ENCODE measurements around the gene XXYLT1. TPM values are rescaled to one million over a fixed set of nuclear protein-coding genes. Genes with fewer than 3 reads are reported as not detected.

XXYLT1 gene
- total and polyA plus RNA-seq, 2 of the 8 experiments (the other 6 are each of a cell fraction or from before 2014, with no cell fraction given) = 18.9 to 23.8 TPM

DNA sequence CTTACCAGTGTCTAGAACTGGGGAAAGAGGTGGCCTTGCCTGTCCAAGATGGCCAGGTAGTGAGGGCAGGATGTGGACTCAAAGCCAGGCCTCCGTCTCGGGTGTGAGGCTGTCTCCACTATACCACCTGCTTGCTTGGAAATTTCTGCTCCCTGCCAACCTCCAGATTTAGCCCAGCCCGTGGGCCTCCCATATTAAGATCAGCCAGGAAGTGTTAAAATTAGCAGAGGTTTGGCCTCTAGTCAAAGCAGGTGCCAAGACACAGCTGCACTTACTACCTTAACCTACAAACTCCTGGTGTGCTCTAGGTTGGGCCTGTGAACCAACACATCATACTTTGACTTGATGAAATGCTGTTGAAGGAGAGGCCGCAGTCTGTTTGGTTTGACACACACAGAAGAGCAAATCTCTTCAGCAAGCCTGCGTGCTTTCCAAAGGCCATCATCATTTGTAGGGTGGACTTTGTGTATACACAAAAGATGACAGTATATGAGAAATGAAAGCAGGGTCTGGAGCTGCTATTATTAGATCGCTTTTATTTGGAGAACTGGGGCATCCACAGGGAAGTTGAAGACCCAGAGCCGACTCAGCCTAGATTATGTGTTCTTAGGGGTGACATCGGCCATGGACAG is 206.5 kb downstream of the XXYLT1 start:
- no peak overlapping the region for H3K18ac ChIP-seq (ENCODE audit: extremely low read depth, low read length)
- H3K14ac ChIP-seq (ENCODE audit: insufficient read length) = no peak overlapping the region
- H3K4me3 ChIP-seq (ENCODE audit: extremely low read depth in 1 of 4, insufficient read depth in 2 of 4, low read depth in 3 of 4, low read length in 4 of 4) = no peak overlapping the region
- no peak overlapping the region for H3K4ac ChIP-seq (replicated peaks; ENCODE audit: insufficient read length, low read depth, low read length)
- H3K79me2 ChIP-seq (ENCODE audit: control insufficient read depth in 1 of 2, insufficient read depth in 2 of 2, low read length in 2 of 2) = no peaks in the 10 kb centered on the region
- H4K20me1 ChIP-seq (replicated peaks in 1 of 2; ENCODE audit: control insufficient read depth in 1 of 2, insufficient read depth in 2 of 2, low read length in 2 of 2) = peaks cover 0 to 2% of the 10 kb centered on the region in 2 experiments
- peaks cover 0 to 12% (median 2%) of the 10 kb centered on the region in 4 experiments; a peak in 3 of 8 replicates for H3K36me3 ChIP-seq (ENCODE audit: control insufficient read depth in 2 of 4, insufficient read depth in 4 of 4, low read length in 3 of 4)
- FAIRE-seq = no peak
- H3K4me1 ChIP-seq (replicated peaks in 1 of 4; ENCODE audit: control insufficient read depth in 3 of 4, insufficient read depth in 4 of 4, low read length in 3 of 4) = peaks cover 0 to 5% (median 0%) of the 10 kb centered on the region in 4 experiments; a peak in 2 of 7 replicates
- no peak overlapping the region for H2BK15ac ChIP-seq (ENCODE audit: low read length)
- H3K23me2 ChIP-seq (ENCODE audit: low read depth, low read length) = no peaks in the 10 kb centered on the region
- H4K91ac ChIP-seq (replicated peaks; ENCODE audit: insufficient read length, low read length) = no peak overlapping the region
- no peak overlapping the region for H3K56ac ChIP-seq (replicated peaks; ENCODE audit: insufficient read length, low read depth, low read length)
- H3K4me2 ChIP-seq (ENCODE audit: insufficient read depth in 1 of 2, low read depth in 2 of 2, low read length in 2 of 2) = no peak overlapping the region
- no peak overlapping the region for H4K5ac ChIP-seq (ENCODE audit: insufficient read length, low read depth, low read length)
- no peak overlapping the region for H2BK5ac ChIP-seq (ENCODE audit: low read depth, low read length)
- ChIA-PET POLR2A (ENCODE audit: partially characterized antibody) (interaction anchor here (0.7 kb wide), 1 partner anchor 15 kb away, joined by 4 read pairs; no protein-coding TSS in a partner anchor), CTCF (ENCODE audit: partially characterized antibody) (interaction anchor here (0.7 to 1.9 kb wide), 11 partner anchors 9 to 392 kb away, joined by 3 to 7 read pairs (median 4); partner anchors contain the start of gene LSG1)
- peaks cover 0 to 11% of the 10 kb centered on the region in 2 experiments; a peak in 1 of 4 replicates for H3K9me3 ChIP-seq (ENCODE audit: insufficient read depth in 2 of 2, low read depth in 1 of 2, low read length in 1 of 2)
- no peak overlapping the region for H2AFZ ChIP-seq (ENCODE audit: low read length)
- no peaks in the 10 kb centered on the region for H3K79me1 ChIP-seq (ENCODE audit: low read depth, low read length)
- TF ChIP-seq CBX8 (IDR thresholded peaks at IDR 0.05; ENCODE audit: borderline replicate concordance, low read depth, low read length) = no peak
- TF ChIP-seq EZH2 (IDR thresholded peaks at IDR 0.05; ENCODE audit: low read depth, low read length, severe bottlenecking) = no peak
- TF ChIP-seq TAF1 (IDR thresholded peaks at IDR 0.05; ENCODE audit: low read depth, low read length) = no peak
- TF ChIP-seq, protein P1, sequence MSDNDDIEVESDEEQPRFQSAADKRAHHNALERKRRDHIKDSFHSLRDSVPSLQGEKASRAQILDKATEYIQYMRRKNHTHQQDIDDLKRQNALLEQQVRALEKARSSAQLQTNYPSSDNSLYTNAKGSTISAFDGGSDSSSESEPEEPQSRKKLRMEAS (IDR thresholded peaks at IDR 0.05) = no peak
- no peak for TF ChIP-seq JUN (IDR thresholded peaks at IDR 0.05; ENCODE audit: low read depth, low read length)
- TF ChIP-seq KDM4A (IDR thresholded peaks at IDR 0.05; ENCODE audit: low read depth, low read length, severe bottlenecking) = no peak
- TF ChIP-seq CREB1 (IDR thresholded peaks at IDR 0.05) = no peak
- TF ChIP-seq GABPA (IDR thresholded peaks at IDR 0.05; ENCODE audit: borderline replicate concordance, insufficient read depth, low read length) = no peak
- TF ChIP-seq HDAC2 (IDR thresholded peaks at IDR 0.05; ENCODE audit: borderline replicate concordance in 1 of 2, low read depth in 2 of 2, low read length in 2 of 2) = no peak
- DNase-seq (ENCODE audit: low read depth in 1 of 2, low spot score in 2 of 2) = no peak
- no peak overlapping the region for H2BK120ac ChIP-seq (replicated peaks; ENCODE audit: low read depth, low read length)
- H3K27ac ChIP-seq (ENCODE audit: low read depth, low read length) = no peak overlapping the region
- no peak overlapping the region for H2AK5ac ChIP-seq (ENCODE audit: low read depth, low read length)
- H2BK20ac ChIP-seq (ENCODE audit: low read length) = no peak overlapping the region
- WGBS, 2 experiments (ENCODE audit: extremely low coverage in 1 of 2, insufficient coverage in 1 of 2, insufficient read length in 1 of 2, insufficient replicate concordance in 2 of 2, low coverage in 1 of 2, low lambda C conversion rate in 2 of 2, missing lambda C conversion rate in 1 of 2) = 92% methylated on average over 8 of the region's 8 CpGs; no CpG with 5 or more reads in 1 of the 2 experiments
- no peaks in the 10 kb centered on the region for H3K27me3 ChIP-seq (replicated peaks in 1 of 4; ENCODE audit: control insufficient read depth in 3 of 4, extremely low read depth in 1 of 4, insufficient read depth in 3 of 4, low read length in 3 of 4)
- H2BK12ac ChIP-seq (ENCODE audit: low read depth, low read length) = no peak overlapping the region
- H4K8ac ChIP-seq (ENCODE audit: extremely low read depth, insufficient read depth, low read length) = no peak overlapping the region
- H3K23ac ChIP-seq (ENCODE audit: insufficient read length) = no peak overlapping the region
- no peak overlapping the region for H3K9ac ChIP-seq (replicated peaks in 1 of 4; ENCODE audit: extremely low read depth in 1 of 4, low read depth in 3 of 4, low read length in 3 of 4)
